ENCODE measurements around the gene KLHL28. TPM values are rescaled to one million over a fixed set of nuclear protein-coding genes. Genes with fewer than 3 reads are reported as not detected.
A peak's percentile ranks its signal among the peaks of the same experiment; 100 is the strongest.

The KLHL28 gene
- total and polyA plus RNA-seq, 12 donors = 1.5 to 17.8 (median 9.6) TPM

GRCh38 chr14:44982594-44982993 lies 20.8 kb upstream of the KLHL28 start:
- no peak for DNase-seq
- Histone ChIP-seq H3K36me3 (replicated peaks in 1 of 2) (no peaks in the 10 kb centered on the region), H3K4me1 (replicated peaks in 1 of 2) (peaks cover 6 to 22% of the 10 kb centered on the region in 2 donors), H3K9me3 (replicated peaks in 1 of 3) (no peaks in the 10 kb centered on the region), H3K27ac (peak overlapping the region in 1 of 5 donors; percentile 50), H3K4me3 (no peak overlapping the region), H3K27me3 (no peaks in the 10 kb centered on the region)
- intact Hi-C loops (cut with DNase I) = no loop called here
- WGBS, 4 donors = 57 to 72% (median 70%) methylated on average over 2 of the region's 2 CpGs
- TF ChIP-seq POLR2A (IDR thresholded peaks at IDR 0.05) (no peak), CTCF (IDR thresholded peaks at IDR 0.05) (no peak)

- H3K9me3 ChIP-seq (replicated peaks in 1 of 3) = no peaks in the 10 kb centered on the region
- no peak overlapping the region for H3K27ac ChIP-seq
- no peaks in the 10 kb centered on the region for H3K36me3 ChIP-seq (replicated peaks in 1 of 2)
- intact Hi-C loops (cut with DNase I) = no loop called here
- TF ChIP-seq CTCF (IDR thresholded peaks at IDR 0.05) (no peak), POLR2A (IDR thresholded peaks at IDR 0.05) (no peak)
- no peak overlapping the region for H3K4me3 ChIP-seq
- H3K27me3 ChIP-seq = no peaks in the 10 kb centered on the region
- H3K4me1 ChIP-seq (replicated peaks in 1 of 2) = peaks cover 6 to 22% of the 10 kb centered on the region in 2 donors
- 60 to 69% (median 64%) methylated on average over 3 of the region's 3 CpGs for WGBS, 4 donors
- no peak for DNase-seq
Observed at GRCh38 chr14:44981198-44981597, 19.5 kb upstream of the KLHL28 start.

- no peaks in the 10 kb centered on the region for H3K9me3 ChIP-seq (replicated peaks in 1 of 3)
- H3K4me1 ChIP-seq (replicated peaks in 1 of 2) = peaks cover 6 to 22% of the 10 kb centered on the region in 2 donors
- TF ChIP-seq CTCF (IDR thresholded peaks at IDR 0.05) (no peak), POLR2A (IDR thresholded peaks at IDR 0.05) (no peak)
- intact Hi-C loops (cut with DNase I) = no loop called here
- DNase-seq = peak in 6 of 7 donors; percentile 38 to 80 (median 48)
- H3K27me3 ChIP-seq = no peaks in the 10 kb centered on the region
- no peak overlapping the region for H3K27ac ChIP-seq
- no peak overlapping the region for H3K4me3 ChIP-seq
- no peaks in the 10 kb centered on the region for H3K36me3 ChIP-seq (replicated peaks in 1 of 2)
Observed at GRCh38 chr14:44979740-44980356, 18.1 kb upstream of the KLHL28 start.

- no peak for TF ChIP-seq POLR2A (IDR thresholded peaks at IDR 0.05)
- TF ChIP-seq CTCF (IDR thresholded peaks at IDR 0.05) = no peak
- WGBS, 4 donors = 66 to 84% (median 74%) methylated on average over 2 of the region's 2 CpGs
- H3K27ac ChIP-seq = no peak overlapping the region
- peaks cover 6 to 22% of the 10 kb centered on the region in 2 donors for H3K4me1 ChIP-seq (replicated peaks in 1 of 2)
- DNase-seq = no peak
- intact Hi-C loops (cut with DNase I) = no loop called here
- H3K27me3 ChIP-seq = no peaks in the 10 kb centered on the region
- H3K4me3 ChIP-seq = no peak overlapping the region
- no peaks in the 10 kb centered on the region for H3K36me3 ChIP-seq (replicated peaks in 1 of 2)
- no peaks in the 10 kb centered on the region for H3K9me3 ChIP-seq (replicated peaks in 1 of 3)
Observed at GRCh38 chr14:44979273-44979672, 17.5 kb upstream of the KLHL28 start.
